Measurements from ENCODE around the gene ZNF329.

GRCh38 chr19:58117841-58118575 lies 32.6 kb downstream of the ZNF329 start:
- no peak for TF ChIP-seq CTCF (IDR thresholded peaks at IDR 0.05; ENCODE audit: low read depth, low read length)
- TF ChIP-seq POLR2A (IDR thresholded peaks at IDR 0.05; ENCODE audit: extremely low read depth, insufficient read length) = no peak
- no peak for TF ChIP-seq MYC (IDR thresholded peaks at IDR 0.05; ENCODE audit: low read depth, low read length)
